Measurements from ENCODE around the gene MED8. TPM values are rescaled to one million over a fixed set of nuclear protein-coding genes. Genes with fewer than 3 reads are reported as not detected.

Gene MED8
- total RNA-seq, 2 donors from 2014 or later = 39.2 to 51.3 TPM

- H3K9ac ChIP-seq (ENCODE audit: low read depth in 2 of 2, low read length in 2 of 2) = peak overlapping the region; percentile 93 to 97
- intact Hi-C loops (cut with DNase I) = no loop called here
- peak overlapping the region; percentile 53 for H3K4me3 ChIP-seq
- H3K36me3 ChIP-seq = peaks cover 25% of the 10 kb centered on the region
- H3K9me3 ChIP-seq = no peaks in the 10 kb centered on the region
- TF ChIP-seq CTCF (IDR thresholded peaks at IDR 0.05) = no peak
- peaks cover 13% of the 10 kb centered on the region for H3K4me1 ChIP-seq
- no peaks in the 10 kb centered on the region for H3K27me3 ChIP-seq
- peak; percentile 44 for DNase-seq
- peak overlapping the region; percentile 96 for H3K27ac ChIP-seq
These were observed 22.3 kb downstream of the MED8 start for GRCh38 chr1:43367026-43367903.

GRCh38 chr1:43366601-43367025, 23.0 kb downstream of the MED8 start:
- Histone ChIP-seq H3K4me1 (peaks cover 13% of the 10 kb centered on the region), H3K9me3 (no peaks in the 10 kb centered on the region), H3K27ac (peak overlapping the region; percentile 96), H3K9ac (ENCODE audit: low read depth in 2 of 2, low read length in 2 of 2) (peak overlapping the region; percentile 93 to 97), H3K4me3 (peak overlapping the region; percentile 53), H3K27me3 (no peaks in the 10 kb centered on the region), H3K36me3 (peaks cover 25% of the 10 kb centered on the region)
- DNase-seq = no peak
- intact Hi-C loops (cut with DNase I) = no loop called here
- TF ChIP-seq CTCF (IDR thresholded peaks at IDR 0.05) = no peak

DNA sequence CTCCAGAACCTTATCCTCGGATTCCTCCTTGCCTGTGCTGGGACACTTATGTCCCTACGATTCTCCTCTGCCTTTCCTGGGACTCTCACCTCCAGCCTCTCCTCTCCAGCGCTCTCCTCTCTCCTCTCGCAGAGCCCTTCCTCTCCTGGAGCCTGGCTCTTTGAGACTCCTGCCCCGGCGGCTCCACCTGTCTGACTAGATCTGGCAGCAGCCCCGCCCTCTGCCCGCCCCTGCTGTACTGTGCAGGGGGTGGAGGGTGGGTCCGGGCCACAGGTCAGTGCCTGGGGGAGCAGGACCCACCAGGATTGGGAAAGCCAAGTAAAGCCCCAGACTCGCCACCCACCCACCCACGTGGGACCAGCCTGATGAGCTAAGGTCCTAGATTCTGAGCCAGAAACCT, 23.4 kb downstream of the MED8 start:
- intact Hi-C loops (cut with DNase I) = no loop called here
- Histone ChIP-seq H3K27ac (peak overlapping the region; percentile 96), H3K4me1 (peaks cover 13% of the 10 kb centered on the region), H3K27me3 (no peaks in the 10 kb centered on the region), H3K9ac (ENCODE audit: low read depth in 2 of 2, low read length in 2 of 2) (peak overlapping the region; percentile 93 to 97), H3K9me3 (no peaks in the 10 kb centered on the region), H3K4me3 (peak overlapping the region; percentile 53), H3K36me3 (peaks cover 25% of the 10 kb centered on the region)
- peak; percentile 94 for DNase-seq
- no peak for TF ChIP-seq CTCF (IDR thresholded peaks at IDR 0.05)

DNA sequence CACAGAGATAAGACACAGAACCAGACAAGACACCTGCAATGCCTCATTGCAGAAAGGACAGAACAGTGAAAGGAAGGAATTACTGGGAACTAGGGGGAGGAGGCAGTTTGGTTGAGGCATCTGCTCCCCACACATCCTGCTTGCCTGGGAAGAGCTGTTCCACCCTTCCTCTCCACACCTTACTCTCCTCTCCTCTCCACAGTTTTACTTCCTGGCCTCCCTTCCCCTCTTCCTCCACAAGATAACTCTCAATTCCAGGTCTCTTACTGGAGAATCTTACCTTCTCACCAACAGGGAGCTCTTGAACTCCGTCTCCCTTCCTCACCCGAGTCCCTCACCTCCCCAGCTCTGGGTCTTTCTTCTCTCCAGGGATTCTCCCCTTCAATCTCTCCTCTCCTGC, 23.9 kb downstream of the MED8 start:
- Histone ChIP-seq H3K36me3 (peaks cover 25% of the 10 kb centered on the region), H3K9ac (ENCODE audit: low read depth in 2 of 2, low read length in 2 of 2) (peak overlapping the region; percentile 47 to 97), H3K27me3 (no peaks in the 10 kb centered on the region), H3K27ac (peak overlapping the region; percentile 96), H3K9me3 (no peaks in the 10 kb centered on the region), H3K4me3 (peak overlapping the region; percentile 53), H3K4me1 (peaks cover 13% of the 10 kb centered on the region)
- intact Hi-C loops (cut with DNase I) = no loop called here
- DNase-seq = no peak
- no peak for TF ChIP-seq CTCF (IDR thresholded peaks at IDR 0.05)

DNA sequence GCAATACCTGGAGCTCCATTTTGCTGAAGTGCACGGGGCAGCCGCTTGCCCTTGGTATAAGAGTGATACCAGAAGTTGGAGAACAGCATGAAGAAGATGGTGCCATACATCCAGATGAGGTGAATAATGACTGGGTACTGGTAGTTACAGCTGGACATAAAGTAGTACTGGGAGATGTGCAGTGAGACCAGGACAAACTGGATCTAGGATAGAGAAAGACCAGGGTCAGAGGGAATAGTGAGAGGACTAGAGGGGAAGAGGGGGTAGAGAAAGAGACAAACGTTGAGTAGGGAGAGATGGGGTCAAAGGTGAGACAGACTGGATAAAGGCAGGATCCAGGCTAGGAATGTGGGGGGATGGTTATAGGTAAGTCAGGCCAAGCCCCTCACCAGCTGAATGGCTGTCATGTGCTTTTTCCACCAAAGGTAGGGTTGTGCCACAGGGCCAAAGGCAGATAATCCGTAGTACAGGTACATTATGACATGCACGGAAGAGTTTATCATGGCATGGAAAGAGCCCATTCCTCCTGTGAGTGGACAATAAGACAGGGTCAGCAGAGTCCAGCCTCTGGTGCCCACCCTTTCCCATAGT, 25.6 kb downstream of the MED8 start:
- Histone ChIP-seq H3K27ac (no peak overlapping the region), H3K9me3 (no peaks in the 10 kb centered on the region), H3K36me3 (peaks cover 25% of the 10 kb centered on the region), H3K4me1 (peaks cover 16% of the 10 kb centered on the region), H3K4me3 (no peak overlapping the region), H3K27me3 (no peaks in the 10 kb centered on the region), H3K9ac (ENCODE audit: low read depth in 2 of 2, low read length in 2 of 2) (no peak overlapping the region)
- TF ChIP-seq CTCF (IDR thresholded peaks at IDR 0.05) = no peak
- intact Hi-C loops (cut with DNase I) = no loop called here
- no peak for DNase-seq

Data from colonic mucosa (tissue), 4 donors.